Activated CD4-positive, alpha-beta T cell treated with anti-CD3 and anti-CD28 coated beads, Interleukin-2, amount 10 ng/mL, durations not matched to agents 24 days and 14 days (primary cell): ENCODE results near the gene C2CD3. TPM values are rescaled to one million over a fixed set of nuclear protein-coding genes. Genes with fewer than 3 reads are reported as not detected.

Experiments
- DNase-seq: peaks from one replicate; pipeline ENCODE4 v3.0.0; 2022
- H3K27ac Mint-ChIP-seq: one replicate; pipeline ENCODE4 v1.8.0; 2022; ENCODE audit warnings: mild to moderate bottlenecking, mixed read lengths
- H3K27me3 Mint-ChIP-seq: one replicate; pipeline ENCODE4 v1.8.0; 2022; ENCODE audit warnings: mixed read lengths
- H3K36me3 Mint-ChIP-seq: one replicate; pipeline ENCODE4 v1.8.0; 2022; ENCODE audit warnings: low read depth, mild to moderate bottlenecking, mixed read lengths
- H3K4me1 Mint-ChIP-seq: one replicate; pipeline ENCODE4 v1.8.0; 2021; ENCODE audit warnings: mixed read lengths
- H3K4me3 Mint-ChIP-seq: one replicate; pipeline ENCODE4 v1.8.0; 2022; ENCODE audit warnings: mild to moderate bottlenecking, moderate library complexity, mixed read lengths
- H3K9me3 Mint-ChIP-seq: one replicate; pipeline ENCODE4 v1.8.0; 2021; ENCODE audit warnings: mixed read lengths
- intact Hi-C: fragments of 100-400 bp; cut with micrococcal nuclease; formaldehyde crosslinking; loops from one replicate; pipeline ENCODE4 v1.15.1; 2023
- total RNA-seq: library from RNA; stranded (reverse); gene quantifications from 2 replicates; pipeline ENCODE4 v1.2.3, GENCODE V29; 2022

C2CD3 gene
- 35.1 and 37.4 TPM in 2 replicates for total RNA-seq

GRCh38 chr11:74170694-74171629 lies at the start of gene C2CD3, which contains the start of gene PPME1:
TSS of gene C2CD3 (minus strand) at chr11:74171002. CDS start at chr11:74170792, 210 bp downstream.
TSS of gene PPME1 (plus strand) at chr11:74171289. CDS start at chr11:74171422, 133 bp downstream.
- intact Hi-C loops, result loop anchor here (1.0 to 5.0 kb wide), 10 partner anchors 149 to 574 kb away; partner anchors contain the start of genes COA4, FAM168A, MRPL48 and PAAF1
- Mint-ChIP-seq H3K9me3 (no peaks in the 10 kb centered on the region), H3K27me3 (no peaks in the 10 kb centered on the region), H3K27ac (no peak within 1 kb of the TSS), H3K36me3 (peaks cover 18% of the 10 kb centered on the region), H3K4me3 (no peak within 1 kb of the TSS), H3K4me1 (peaks cover 11% of the 10 kb centered on the region)
- peak; percentile 100 for DNase-seq

GRCh38 chr11:74220376-74220775 lies 49.6 kb upstream of the C2CD3 start:
- Mint-ChIP-seq H3K27ac (no peak overlapping the region), H3K9me3 (peaks cover 6% of the 10 kb centered on the region)

GRCh38 chr11:74212533-74212932 lies 41.7 kb upstream of the C2CD3 start:
- H3K4me3 Mint-ChIP-seq, result no peak overlapping the region
- no peaks in the 10 kb centered on the region for H3K27me3 Mint-ChIP-seq
- peaks cover 15% of the 10 kb centered on the region for H3K9me3 Mint-ChIP-seq
- H3K36me3 Mint-ChIP-seq, result peaks cover 64% of the 10 kb centered on the region
- intact Hi-C loops, result no loop called here
- H3K27ac Mint-ChIP-seq, result no peak overlapping the region
- H3K4me1 Mint-ChIP-seq, result peaks cover 3% of the 10 kb centered on the region
- DNase-seq, result no peak

More at GRCh38 chr11:74220376-74220775, 49.6 kb upstream of the C2CD3 start:
- intact Hi-C loops, result no loop called here
- H3K27me3 Mint-ChIP-seq, result no peaks in the 10 kb centered on the region
- H3K4me1 Mint-ChIP-seq, result no peaks in the 10 kb centered on the region
- no peak for DNase-seq
- H3K4me3 Mint-ChIP-seq, result no peak overlapping the region
- H3K36me3 Mint-ChIP-seq, result peaks cover 21% of the 10 kb centered on the region

- DNase-seq, result no peak
Measured at GRCh38 chr11:74208507-74208906, 37.7 kb upstream of the C2CD3 start.

GRCh38 chr11:74206746-74207145 lies 35.9 kb upstream of the C2CD3 start:
- Mint-ChIP-seq H3K27ac (no peak overlapping the region), H3K4me3 (no peak overlapping the region), H3K4me1 (peaks cover 13% of the 10 kb centered on the region), H3K9me3 (peaks cover 4% of the 10 kb centered on the region), H3K36me3 (peaks cover 58% of the 10 kb centered on the region), H3K27me3 (no peaks in the 10 kb centered on the region)
- no peak for DNase-seq
- intact Hi-C loops, result no loop called here

More at GRCh38 chr11:74208507-74208906, 37.7 kb upstream of the C2CD3 start:
- Mint-ChIP-seq H3K27ac (peak overlapping the region; percentile 0), H3K36me3 (peaks cover 67% of the 10 kb centered on the region), H3K27me3 (no peaks in the 10 kb centered on the region), H3K4me3 (no peak overlapping the region), H3K9me3 (peaks cover 4% of the 10 kb centered on the region), H3K4me1 (peaks cover 13% of the 10 kb centered on the region)
- intact Hi-C loops, result no loop called here

- Mint-ChIP-seq H3K27ac (peak overlapping the region; percentile 7), H3K27me3 (no peaks in the 10 kb centered on the region), H3K4me1 (peaks cover 13% of the 10 kb centered on the region), H3K4me3 (no peak overlapping the region), H3K36me3 (peaks cover 48% of the 10 kb centered on the region), H3K9me3 (peaks cover 4% of the 10 kb centered on the region)
- DNase-seq, result no peak
- intact Hi-C loops, result no loop called here
Measured at GRCh38 chr11:74205181-74205580, 34.4 kb upstream of the C2CD3 start.

GRCh38 chr11:74204701-74205100 lies 33.9 kb upstream of the C2CD3 start:
- H3K9me3 Mint-ChIP-seq, result peaks cover 4% of the 10 kb centered on the region
- H3K4me3 Mint-ChIP-seq, result no peak overlapping the region
- peaks cover 44% of the 10 kb centered on the region for H3K36me3 Mint-ChIP-seq
- intact Hi-C loops, result no loop called here
- no peak overlapping the region for H3K27ac Mint-ChIP-seq
- H3K27me3 Mint-ChIP-seq, result no peaks in the 10 kb centered on the region
- DNase-seq, result no peak
- peaks cover 13% of the 10 kb centered on the region for H3K4me1 Mint-ChIP-seq

- no peak overlapping the region for H3K4me3 Mint-ChIP-seq
- intact Hi-C loops, result no loop called here
- H3K27ac Mint-ChIP-seq, result no peak overlapping the region
Measured at GRCh38 chr11:74203966-74204365, 33.2 kb upstream of the C2CD3 start.

GRCh38 chr11:74196781-74197486 lies 26.1 kb upstream of the C2CD3 start:
- peaks cover 5% of the 10 kb centered on the region for H3K4me1 Mint-ChIP-seq
- intact Hi-C loops, result no loop called here
- no peak overlapping the region for H3K27ac Mint-ChIP-seq
- peaks cover 28% of the 10 kb centered on the region for H3K36me3 Mint-ChIP-seq
- no peak overlapping the region for H3K4me3 Mint-ChIP-seq
- H3K9me3 Mint-ChIP-seq, result peaks cover 10% of the 10 kb centered on the region
- no peak for DNase-seq
- H3K27me3 Mint-ChIP-seq, result no peaks in the 10 kb centered on the region

More at GRCh38 chr11:74203966-74204365, 33.2 kb upstream of the C2CD3 start:
- DNase-seq, result no peak
- H3K27me3 Mint-ChIP-seq, result no peaks in the 10 kb centered on the region
- H3K36me3 Mint-ChIP-seq, result peaks cover 42% of the 10 kb centered on the region
- H3K9me3 Mint-ChIP-seq, result peaks cover 7% of the 10 kb centered on the region
- H3K4me1 Mint-ChIP-seq, result peaks cover 13% of the 10 kb centered on the region

GRCh38 chr11:74195828-74196227 lies 25.0 kb upstream of the C2CD3 start:
- Mint-ChIP-seq H3K4me1 (peaks cover 5% of the 10 kb centered on the region), H3K4me3 (no peak overlapping the region), H3K36me3 (peaks cover 37% of the 10 kb centered on the region), H3K9me3 (peaks cover 13% of the 10 kb centered on the region), H3K27me3 (no peaks in the 10 kb centered on the region), H3K27ac (no peak overlapping the region)
- intact Hi-C loops, result no loop called here
- no peak for DNase-seq

- H3K27ac Mint-ChIP-seq, result no peak overlapping the region
- H3K36me3 Mint-ChIP-seq, result peaks cover 36% of the 10 kb centered on the region
- H3K4me3 Mint-ChIP-seq, result no peak overlapping the region
- H3K4me1 Mint-ChIP-seq, result peaks cover 14% of the 10 kb centered on the region
- DNase-seq, result no peak
- peaks cover under 1% of the 10 kb centered on the region for H3K9me3 Mint-ChIP-seq
- no peaks in the 10 kb centered on the region for H3K27me3 Mint-ChIP-seq
- intact Hi-C loops, result no loop called here
Measured at GRCh38 chr11:74185695-74186094, 14.9 kb upstream of the C2CD3 start.

GRCh38 chr11:74185285-74185684 lies 14.5 kb upstream of the C2CD3 start:
- H3K27ac Mint-ChIP-seq, result no peak overlapping the region
- no peaks in the 10 kb centered on the region for H3K9me3 Mint-ChIP-seq
- no peak overlapping the region for H3K4me3 Mint-ChIP-seq
- H3K4me1 Mint-ChIP-seq, result peaks cover 14% of the 10 kb centered on the region
- DNase-seq, result no peak
- peaks cover 32% of the 10 kb centered on the region for H3K36me3 Mint-ChIP-seq
- H3K27me3 Mint-ChIP-seq, result no peaks in the 10 kb centered on the region
- intact Hi-C loops, result no loop called here

- Mint-ChIP-seq H3K27ac (no peak overlapping the region), H3K36me3 (peaks cover 21% of the 10 kb centered on the region), H3K27me3 (no peaks in the 10 kb centered on the region), H3K9me3 (no peaks in the 10 kb centered on the region), H3K4me3 (no peak overlapping the region), H3K4me1 (peaks cover 21% of the 10 kb centered on the region)
- intact Hi-C loops, result no loop called here
- DNase-seq, result no peak
Measured at GRCh38 chr11:74182635-74183034, 11.8 kb upstream of the C2CD3 start.
